Stomach (tissue), 9 donors: ENCODE data around the gene TMEM131. TPM values are rescaled to one million over a fixed set of nuclear protein-coding genes. Genes with fewer than 3 reads are reported as not detected.

Experiments used
- DNase-seq, 2 donors: peaks; one replicate each; pipeline versions ENCODE4 v3.0.0 to v3.0.0-alpha.2; 2013 to 2019
- H3K27ac ChIP-seq, 5 donors: fragments of 200-600 bp in 4 of 5; sonication (generic) in 4 of 5; one replicate each; pipeline ENCODE4 v1.5.1; 2013 to 2019; ENCODE audit warnings: mild to moderate bottlenecking in 1 of 5, moderate library complexity in 1 of 5
- H3K27me3 ChIP-seq, 3 donors: fragments of 200-600 bp; sonication (generic); one replicate each; pipeline ENCODE4 v1.5.1; 2017 to 2019; ENCODE audit warnings: mixed run types in 1 of 3
- H3K36me3 ChIP-seq, 4 donors: fragments of 200-600 bp; sonication (generic); 1 replicate in 3 of 4; 2 replicates in 1 of 4; pipeline ENCODE4 v1.5.1; 2016 to 2019
- H3K4me1 ChIP-seq, 4 donors: fragments of 200-600 bp; sonication (generic); one replicate each; pipeline ENCODE4 v1.5.1; 2016 to 2019
- H3K4me3 ChIP-seq, 4 donors: fragments of 200-600 bp; sonication (generic) in 3 of 4; one replicate each; pipeline ENCODE4 v1.5.1; 2016 to 2019; ENCODE audit warnings: mild to moderate bottlenecking in 1 of 4
- H3K9me3 ChIP-seq, 4 donors: fragments of 200-600 bp; sonication (generic); one replicate each; pipeline ENCODE4 v1.5.1; 2016 to 2019
- EP300 ChIP-seq: sonication (generic); formaldehyde crosslinking; IDR thresholded peaks from one replicate; pipeline ENCODE4 v1.6.1; 2017; ENCODE audit warnings: antibody characterized with exemption
- POLR2A ChIP-seq, 4 donors: fragments of 450-650 bp; IDR thresholded peaks; one replicate each; pipeline ENCODE4 v1.6.1; 2016; ENCODE audit warnings: antibody characterized with exemption in 4 of 4, control low read depth in 2 of 4, mild to moderate bottlenecking in 1 of 4, moderate library complexity in 1 of 4
- POLR2AphosphoS5 ChIP-seq, 3 donors: sonication (generic); formaldehyde crosslinking; IDR thresholded peaks; one replicate each; pipeline ENCODE4 v1.6.1; 2016; ENCODE audit warnings: antibody characterized with exemption in 3 of 3
- WGBS, 5 donors: extraction: QIAGEN DNeasy Blood & Tissue Kit in 3 of 5; methylation state at CpG; one replicate each; pipeline versions ENCODE4 v1.1.5 to v1.1.7; 2013 to 2018; 5-methylcytosine and 5-hydroxymethylcytosine counted together
- intact Hi-C: fragments of 100-400 bp; cut with DNase I; formaldehyde crosslinking; loops from one replicate; pipeline ENCODE4 v1.15.1; 2023; ENCODE audit warnings: low total_unique reads
- polyA plus RNA-seq, 3 donors: library from polyadenylated mRNA; stranded (reverse); fragments of 200-250 nt; gene quantifications; one replicate each; pipeline ENCODE4 v1.2.3, GENCODE V29; 2013
- total RNA-seq, 5 donors: library from RNA; depleted of rRNA; stranded (reverse); fragments of >200 nt; gene quantifications; one replicate each; pipeline versions ENCODE4 v1.1.0 to v1.2.3, GENCODE V29; 2014 to 2016
- TF ChIP-seq, protein P1 (sequence below), 7 experiments: fragments of 450-650 bp in 4 of 7; fragments of 200-600 bp in 3 of 7; sonication (generic) in 3 of 7; IDR thresholded peaks; one replicate each; pipeline ENCODE4 v1.5.1; 2016 to 2019; ENCODE audit warnings: antibody characterized with exemption in 7 of 7, control low read depth in 2 of 7, mild to moderate bottlenecking in 1 of 7
- donor health status: healthy with polysubstance abuse.
- donor health status: Bipolar disorder and iron deficiency.
- donor health status: healthy.

TMEM131 gene
- total and polyA plus RNA-seq, 8 donors: 4.4 to 119 (median 43.1) TPM

DNA sequence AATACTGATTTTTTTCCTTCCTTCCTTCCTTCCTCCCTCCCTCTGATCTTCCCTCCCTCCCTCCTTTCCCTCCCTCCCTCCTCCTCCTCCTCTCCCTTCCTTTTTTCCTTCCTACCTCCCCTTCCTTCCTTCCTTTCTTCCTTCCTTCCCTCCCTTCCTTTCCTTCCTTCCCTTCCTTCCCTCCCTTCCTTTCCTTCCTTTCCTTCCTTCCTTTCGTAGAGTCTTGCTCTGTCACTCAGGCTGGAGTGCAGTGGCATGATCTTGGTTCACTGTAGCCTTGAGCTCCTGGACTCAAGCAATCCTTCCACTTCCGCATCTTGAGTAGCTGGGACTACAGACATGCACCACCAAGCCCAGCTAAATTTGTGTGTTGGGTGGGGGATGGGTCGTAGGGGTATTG lies 8.9 kb upstream of the TMEM131 start:
- no peaks in the 10 kb centered on the region for H3K9me3 ChIP-seq
- H3K36me3 ChIP-seq: no peaks in the 10 kb centered on the region
- intact Hi-C loops: no loop called here
- H3K27ac ChIP-seq: no peak overlapping the region
- WGBS, 5 donors: 95 to 97% (median 96%) methylated on average over 3 of the region's 3 CpGs
- H3K4me1 ChIP-seq: no peaks in the 10 kb centered on the region
- no peaks in the 10 kb centered on the region for H3K27me3 ChIP-seq
- no peak overlapping the region for H3K4me3 ChIP-seq
- DNase-seq: no peak
- no peak for TF ChIP-seq POLR2AphosphoS5 (IDR thresholded peaks at IDR 0.05)
- TF ChIP-seq EP300: no peak
- no peak for TF ChIP-seq POLR2A (IDR thresholded peaks at IDR 0.05)
- TF ChIP-seq, protein P1, sequence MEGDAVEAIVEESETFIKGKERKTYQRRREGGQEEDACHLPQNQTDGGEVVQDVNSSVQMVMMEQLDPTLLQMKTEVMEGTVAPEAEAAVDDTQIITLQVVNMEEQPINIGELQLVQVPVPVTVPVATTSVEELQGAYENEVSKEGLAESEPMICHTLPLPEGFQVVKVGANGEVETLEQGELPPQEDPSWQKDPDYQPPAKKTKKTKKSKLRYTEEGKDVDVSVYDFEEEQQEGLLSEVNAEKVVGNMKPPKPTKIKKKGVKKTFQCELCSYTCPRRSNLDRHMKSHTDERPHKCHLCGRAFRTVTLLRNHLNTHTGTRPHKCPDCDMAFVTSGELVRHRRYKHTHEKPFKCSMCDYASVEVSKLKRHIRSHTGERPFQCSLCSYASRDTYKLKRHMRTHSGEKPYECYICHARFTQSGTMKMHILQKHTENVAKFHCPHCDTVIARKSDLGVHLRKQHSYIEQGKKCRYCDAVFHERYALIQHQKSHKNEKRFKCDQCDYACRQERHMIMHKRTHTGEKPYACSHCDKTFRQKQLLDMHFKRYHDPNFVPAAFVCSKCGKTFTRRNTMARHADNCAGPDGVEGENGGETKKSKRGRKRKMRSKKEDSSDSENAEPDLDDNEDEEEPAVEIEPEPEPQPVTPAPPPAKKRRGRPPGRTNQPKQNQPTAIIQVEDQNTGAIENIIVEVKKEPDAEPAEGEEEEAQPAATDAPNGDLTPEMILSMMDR (IDR thresholded peaks at IDR 0.05): no peak

DNA sequence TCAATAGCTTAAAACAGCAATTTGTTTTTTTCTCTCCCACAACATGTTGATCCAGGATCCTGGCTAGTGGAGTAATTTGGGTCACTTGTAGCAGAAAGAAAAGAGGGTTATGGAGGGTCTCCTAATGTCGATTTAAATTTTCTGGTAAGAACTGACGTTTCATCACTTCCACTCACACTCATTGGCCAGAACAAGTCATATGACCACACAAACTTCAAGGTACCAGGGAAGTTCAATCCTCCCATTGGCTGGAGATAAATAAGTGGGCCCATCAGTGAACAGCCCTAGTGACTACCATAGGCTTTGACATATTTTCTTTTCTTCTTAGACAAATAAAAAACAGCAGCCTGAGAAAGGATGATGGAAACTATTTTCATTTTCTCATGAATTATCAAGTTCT lies 8.3 kb upstream of the TMEM131 start:
- no peak overlapping the region for H3K27ac ChIP-seq
- H3K4me1 ChIP-seq: no peaks in the 10 kb centered on the region
- DNase-seq: no peak
- TF ChIP-seq POLR2AphosphoS5 (IDR thresholded peaks at IDR 0.05) (no peak), EP300 (no peak), POLR2A (IDR thresholded peaks at IDR 0.05) (no peak)
- TF ChIP-seq, protein P1 (IDR thresholded peaks at IDR 0.05): no peak
- H3K27me3 ChIP-seq: no peaks in the 10 kb centered on the region
- H3K36me3 ChIP-seq: no peaks in the 10 kb centered on the region
- H3K4me3 ChIP-seq: no peak overlapping the region
- no peaks in the 10 kb centered on the region for H3K9me3 ChIP-seq
- WGBS, 5 donors: 93 to 96% (median 95%) methylated on average over 2 of the region's 2 CpGs
- intact Hi-C loops: no loop called here

DNA sequence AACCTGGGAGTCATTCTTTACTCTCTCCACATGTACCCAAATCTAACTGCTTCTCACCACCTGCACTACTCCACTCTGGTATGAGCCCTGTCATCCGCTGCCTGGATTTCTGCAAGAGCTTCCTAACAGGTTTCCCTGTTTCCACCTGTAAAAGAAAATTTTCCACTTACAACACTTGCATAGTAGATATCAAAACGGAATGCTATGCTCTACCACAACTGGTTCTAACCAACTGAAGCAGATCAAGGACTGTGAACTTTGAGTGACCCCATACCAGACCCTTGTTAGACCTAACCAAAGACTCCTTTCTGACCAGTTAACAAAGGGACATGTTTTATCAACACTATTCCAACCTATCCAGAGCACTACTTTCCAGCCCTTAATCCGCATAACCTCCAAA lies 3.8 kb upstream of the TMEM131 start:
- Histone ChIP-seq H3K36me3 (no peaks in the 10 kb centered on the region), H3K9me3 (no peaks in the 10 kb centered on the region), H3K27me3 (no peaks in the 10 kb centered on the region), H3K4me3 (no peak overlapping the region), H3K27ac (no peak overlapping the region), H3K4me1 (peaks cover 5 to 10% (median 8%) of the 10 kb centered on the region in 4 donors)
- no peak for TF ChIP-seq POLR2A (IDR thresholded peaks at IDR 0.05)
- TF ChIP-seq, protein P1 (IDR thresholded peaks at IDR 0.05): no peak
- no peak for TF ChIP-seq EP300
- TF ChIP-seq POLR2AphosphoS5 (IDR thresholded peaks at IDR 0.05): no peak
- no peak for DNase-seq
- WGBS, 5 donors: 83 to 88% (median 87%) methylated on average over 3 of the region's 3 CpGs
- intact Hi-C loops: no loop called here

DNA sequence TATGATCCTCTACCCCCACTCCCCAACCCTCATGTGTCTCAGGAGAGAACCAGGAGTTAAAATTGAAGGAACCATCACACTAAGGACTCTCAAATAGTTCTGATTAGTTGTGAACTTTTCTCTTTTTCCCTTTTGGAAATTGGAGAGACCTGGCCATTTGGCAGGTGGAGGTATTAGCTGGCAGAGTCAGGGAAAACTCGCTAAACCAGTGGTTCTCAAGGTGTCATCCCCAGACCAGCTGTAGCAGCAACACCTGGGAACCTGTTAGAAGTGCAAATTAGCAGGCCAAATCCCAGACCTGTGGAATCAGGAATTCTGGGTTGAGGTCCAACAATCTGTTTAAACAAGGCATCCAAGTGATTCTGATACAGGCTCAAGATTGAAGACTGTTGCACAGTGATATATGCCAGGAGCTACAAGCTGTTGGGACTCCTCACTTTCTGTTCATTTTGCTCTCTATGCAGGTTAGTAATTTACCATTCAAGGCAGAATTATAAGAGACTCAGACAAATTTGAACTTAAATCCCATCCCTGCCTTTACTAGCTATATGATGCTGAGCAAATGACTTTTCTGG lies 2.8 kb upstream of the TMEM131 start:
- H3K36me3 ChIP-seq: no peaks in the 10 kb centered on the region
- intact Hi-C loops: no loop called here
- TF ChIP-seq POLR2AphosphoS5 (IDR thresholded peaks at IDR 0.05): no peak
- no peak for TF ChIP-seq EP300
- TF ChIP-seq POLR2A (IDR thresholded peaks at IDR 0.05): no peak
- TF ChIP-seq, protein P1 (IDR thresholded peaks at IDR 0.05): no peak

More for the DNA sequence above, 2.8 kb upstream of the TMEM131 start:
- no peaks in the 10 kb centered on the region for H3K9me3 ChIP-seq
- H3K27ac ChIP-seq: no peak overlapping the region
- H3K27me3 ChIP-seq: no peaks in the 10 kb centered on the region
- no peak overlapping the region for H3K4me3 ChIP-seq
- H3K4me1 ChIP-seq: peaks cover 5 to 21% (median 18%) of the 10 kb centered on the region in 4 donors
- WGBS, 5 donors: 58 to 84% (median 60%) methylated on average over 1 of the region's 1 CpG
- DNase-seq: no peak
